ENCODE data around the gene SFT2D1. TPM values are rescaled to one million over a fixed set of nuclear protein-coding genes. Genes with fewer than 3 reads are reported as not detected.

Gene SFT2D1
- total and polyA plus RNA-seq, 9 of the 15 experiments (the other 6 are each of a cell fraction or from before 2014, with no cell fraction given), result 54.4 to 140 (median 74.6) TPM

- TF ChIP-seq ZNF184 (CRISPR knock-in tag; IDR thresholded peaks at IDR 0.05) (no peak), PHB (CRISPR knock-in tag; IDR thresholded peaks at IDR 0.05) (no peak), SP1 (CRISPR knock-in tag; IDR thresholded peaks at IDR 0.05) (peak; percentile 78), ZNF277 (CRISPR knock-in tag; IDR thresholded peaks at IDR 0.05; ENCODE audit: borderline replicate concordance) (no peak), KDM1A (IDR thresholded peaks at IDR 0.05) (no peak; a peak in 1 of 4 replicates), ATF2 (CRISPR knock-in tag; IDR thresholded peaks at IDR 0.05) (no peak), KDM4B (IDR thresholded peaks at IDR 0.05; ENCODE audit: borderline replicate concordance in 2 of 2, low read depth in 1 of 2) (0 out of 4 replicates have a peak, but pooled peaks of 1 of the 2 experiments have one; percentile 28), GABPB2 (CRISPR knock-in tag; conservative IDR thresholded peaks at IDR 0.05) (no peak), ARID2 (IDR thresholded peaks at IDR 0.05) (no peak), GABPB1 (CRISPR knock-in tag; IDR thresholded peaks at IDR 0.05) (peak; percentile 91), CTCF (IDR thresholded peaks at IDR 0.05 in 2 of 3, conservative IDR thresholded peaks at IDR 0.05 in 1 of 3; ENCODE audit: insufficient read depth in 2 of 3, low read depth in 1 of 3, low read length in 3 of 3) (0 out of 6 replicates have a peak, but pooled peaks of 1 of the 3 experiments have one; percentile 2), NCOR1 (IDR thresholded peaks at IDR 0.05) (no peak), USF2 (CRISPR knock-in tag; IDR thresholded peaks at IDR 0.05) (no peak), TRIM28 (IDR thresholded peaks at IDR 0.05) (peak; percentile 89), ZNF717 (CRISPR knock-in tag; IDR thresholded peaks at IDR 0.05) (no peak), IRF2 (CRISPR knock-in tag; IDR thresholded peaks at IDR 0.05) (no peak), ELF1 (tag; IDR thresholded peaks at IDR 0.05) (peak; percentile 94), DACH1 (IDR thresholded peaks at IDR 0.05; ENCODE audit: partially characterized antibody) (no peak), FOXP1 (CRISPR knock-in tag; IDR thresholded peaks at IDR 0.05) (no peak; the same call in 1 of the 2 replicates), STAT5B (CRISPR knock-in tag; IDR thresholded peaks at IDR 0.05) (no peak), ZNF140 (CRISPR knock-in tag; IDR thresholded peaks at IDR 0.05) (no peak), TEAD1 (CRISPR knock-in tag; IDR thresholded peaks at IDR 0.05) (no peak), HINFP (tag; conservative IDR thresholded peaks at IDR 0.05; ENCODE audit: low read depth) (no peak)
Observed at GRCh38 chr6:166342349-166343149, at the start of gene SFT2D1 (continued).
